Adrenal gland (tissue), 12 donors: ENCODE data around the gene RHOT1. TPM values are rescaled to one million over a fixed set of nuclear protein-coding genes. Genes with fewer than 3 reads are reported as not detected.
A peak's percentile ranks its signal among the peaks of the same experiment; 100 is the strongest.

Experiments used
- DNase-seq, 7 donors: peaks; one replicate each; pipeline ENCODE4 v3.0.0-alpha.2; 2019 to 2020
- H3K27ac ChIP-seq, 5 donors: fragments of 200-600 bp; sonication (generic) in 4 of 5; 1 replicate in 3 of 5; 2 replicates in 2 of 5; pipeline versions ENCODE4 v1.5.1 to v1.8.0; 2016 to 2020; ENCODE audit warnings: mild to moderate bottlenecking in 1 of 5
- H3K27me3 ChIP-seq: fragments of 200-600 bp; 2 replicates; pipeline ENCODE4 v1.8.0; 2021
- H3K36me3 ChIP-seq, 2 donors: fragments of 200-600 bp; replicated peaks in 1 of 2; 1 replicate in 1 of 2; 2 replicates in 1 of 2; pipeline versions ENCODE4 v1.5.1 to v1.8.0; 2018 to 2022
- H3K4me1 ChIP-seq, 2 donors: fragments of 200-600 bp; replicated peaks in 1 of 2; 1 replicate in 1 of 2; 2 replicates in 1 of 2; pipeline versions ENCODE4 v1.5.1 to v1.8.0; 2018 to 2021
- H3K4me3 ChIP-seq, 4 donors: fragments of 200-600 bp; sonication (generic) in 3 of 4; one replicate each; pipeline ENCODE4 v1.5.1; 2016 to 2018
- H3K9me3 ChIP-seq, 3 donors: fragments of 200-600 bp; sonication (generic) in 1 of 3; replicated peaks in 1 of 3; 1 replicate in 2 of 3; 2 replicates in 1 of 3; pipeline versions ENCODE4 v1.5.1 to v1.8.0; 2016 to 2021
- CTCF ChIP-seq, 6 experiments: fragments of 450-650 bp in 4 of 6; fragments of 200-600 bp in 2 of 6; sonication (generic) in 1 of 6; IDR thresholded peaks; 1 replicate in 5 of 6; 2 replicates in 1 of 6; pipeline versions ENCODE4 v1.5.1 to v1.8.0; 2016 to 2021; ENCODE audit warnings: antibody characterized with exemption in 6 of 6, mild to moderate bottlenecking in 2 of 6, moderate library complexity in 1 of 6
- POLR2A ChIP-seq, 2 donors: fragments of 450-650 bp; IDR thresholded peaks; one replicate each; pipeline ENCODE4 v1.6.1; 2017; ENCODE audit warnings: antibody characterized with exemption in 2 of 2, mild to moderate bottlenecking in 2 of 2, moderate library complexity in 1 of 2
- WGBS, 4 donors: extraction: QIAGEN DNeasy Blood & Tissue Kit in 2 of 4; methylation state at CpG; one replicate each; pipeline versions ENCODE4 v1.1.5 to v1.1.7; 2013 to 2017; 5-methylcytosine and 5-hydroxymethylcytosine counted together
- intact Hi-C, 2 donors: fragments of 100-400 bp; cut with DNase I; formaldehyde crosslinking; loops; one replicate each; pipeline versions ENCODE4 v1.14.1 to v1.15.0; 2022 to 2023
- polyA plus RNA-seq, 3 donors: library from polyadenylated mRNA; stranded (reverse); fragments of 200-250 nt in 2 of 3; fragments of 350-450 nt in 1 of 3; fragmentation: Illumina TruSeq in 1 of 3; extraction: RNeasy Lipid Tissue Mini Kit (QIAGEN cat#74804) in 1 of 3; gene quantifications; one replicate each; pipeline ENCODE4 v1.2.3, GENCODE V29; 2013 to 2014
- total RNA-seq, 9 donors: library from RNA; depleted of rRNA in 4 of 9; stranded (reverse); fragments of >200 nt in 4 of 9; fragments of 120-200 nt in 1 of 9; fragmentation: NEBNext Ultra II Directional in 1 of 9; extraction: Animal tissue kit (Norgen Biotek cat#: 25700) in 1 of 9; gene quantifications; one replicate each; pipeline versions ENCODE4 v1.1.0 to v1.2.4, GENCODE V29; 2013 to 2023
- donor health status: healthy with polysubstance abuse.
- donor health status: Bipolar disorder and iron deficiency.
- donor health status: DM: yes; HTN: yes; CAD: no.
- donor health status: DM: no; HTN: no; CAD: no.
- donor health status: DM: no; HTN: no; CAD: no.
- donor health status: DM: yes; HTN: yes; CAD: no.

Gene RHOT1
- total and polyA plus RNA-seq, 12 donors = 44.2 to 97.7 (median 66.4) TPM

GRCh38 chr17:32239456-32239855, 97.2 kb downstream of the RHOT1 start:
- no peaks in the 10 kb centered on the region for H3K9me3 ChIP-seq
- no peaks in the 10 kb centered on the region for H3K4me1 ChIP-seq
- H3K27ac ChIP-seq = no peak overlapping the region
- no peak overlapping the region for H3K4me3 ChIP-seq
- DNase-seq = peak in 5 of 7 donors; percentile 20 to 63 (median 36)
- H3K36me3 ChIP-seq = no peaks in the 10 kb centered on the region
- intact Hi-C loops = no loop called here
- no peaks in the 10 kb centered on the region for H3K27me3 ChIP-seq
- WGBS, 4 donors = 61 to 64% (median 62%) methylated on average over 1 to 2 of the region's 2 CpGs
- TF ChIP-seq CTCF (IDR thresholded peaks at IDR 0.05) = no peak
- TF ChIP-seq POLR2A (IDR thresholded peaks at IDR 0.05) = no peak

GRCh38 chr17:32240750-32241149, 98.4 kb downstream of the RHOT1 start:
- TF ChIP-seq POLR2A (IDR thresholded peaks at IDR 0.05) (no peak), CTCF (IDR thresholded peaks at IDR 0.05) (no peak)
- Histone ChIP-seq H3K36me3 (no peaks in the 10 kb centered on the region), H3K4me3 (no peak overlapping the region), H3K27me3 (no peaks in the 10 kb centered on the region), H3K9me3 (no peaks in the 10 kb centered on the region), H3K4me1 (no peaks in the 10 kb centered on the region), H3K27ac (no peak overlapping the region)
- peak; percentile 46 to 72 (median 68) for DNase-seq
- 59 to 64% (median 62%) methylated on average over 8 of the region's 8 CpGs for WGBS, 4 donors
- intact Hi-C loops = no loop called here

GRCh38 chr17:32241640-32242039, 99.3 kb downstream of the RHOT1 start:
- Histone ChIP-seq H3K4me3 (no peak overlapping the region), H3K9me3 (no peaks in the 10 kb centered on the region), H3K4me1 (no peaks in the 10 kb centered on the region), H3K36me3 (no peaks in the 10 kb centered on the region), H3K27ac (no peak overlapping the region), H3K27me3 (no peaks in the 10 kb centered on the region)
- TF ChIP-seq POLR2A (IDR thresholded peaks at IDR 0.05) (no peak), CTCF (IDR thresholded peaks at IDR 0.05) (no peak)
- intact Hi-C loops = no loop called here
- 63 to 80% (median 76%) methylated on average over 1 of the region's 1 CpG for WGBS, 4 donors
- DNase-seq = peak in 1 of 7 donors; percentile 28

- Histone ChIP-seq H3K27me3 (no peaks in the 10 kb centered on the region), H3K9me3 (no peaks in the 10 kb centered on the region), H3K27ac (no peak overlapping the region), H3K4me3 (no peak overlapping the region), H3K4me1 (no peaks in the 10 kb centered on the region), H3K36me3 (no peaks in the 10 kb centered on the region)
- intact Hi-C loops = no loop called here
- 83 to 91% (median 85%) methylated on average over 3 of the region's 3 CpGs for WGBS, 4 donors
- no peak for DNase-seq
- no peak for TF ChIP-seq POLR2A (IDR thresholded peaks at IDR 0.05)
- no peak for TF ChIP-seq CTCF (IDR thresholded peaks at IDR 0.05)
Observed at GRCh38 chr17:32249475-32249874, 107.2 kb downstream of the RHOT1 start.
